NCI-H128 (cell line): ENCODE results near the gene ZNF576.
"Not testable (repeated sequence)": the region's sequence is repeated elsewhere in the genome, so short reads cannot be mapped to it uniquely, and the experiment has no call there.

Experiments used
- DNase-seq: peaks from one replicate; lab custom pipeline; 2025; ENCODE audit not compliant: unreplicated experiment; lab: John Stamatoyannopoulos, UW

The ZNF576 gene

GRCh38 chr19:43595999-43596841 lies at the start of gene ZNF576, which contains the start of gene IRGQ:
Gene ZNF576 (plus strand): TSS chr19:43596595. CDS start chr19:43597109, 514 bp downstream.
Gene IRGQ (minus strand): TSS chr19:43596134. CDS start chr19:43595338, 796 bp downstream.
- peak; percentile 99 for DNase-seq

- not testable (repeated sequence) for DNase-seq
Measured at GRCh38 chr19:43547926-43548325, 48.5 kb upstream of the ZNF576 start.

- DNase-seq = no peak
Measured at GRCh38 chr19:43548706-43549105, 47.7 kb upstream of the ZNF576 start.

- no peak for DNase-seq
Measured at GRCh38 chr19:43551399-43552197, 44.8 kb upstream of the ZNF576 start.

DNA sequence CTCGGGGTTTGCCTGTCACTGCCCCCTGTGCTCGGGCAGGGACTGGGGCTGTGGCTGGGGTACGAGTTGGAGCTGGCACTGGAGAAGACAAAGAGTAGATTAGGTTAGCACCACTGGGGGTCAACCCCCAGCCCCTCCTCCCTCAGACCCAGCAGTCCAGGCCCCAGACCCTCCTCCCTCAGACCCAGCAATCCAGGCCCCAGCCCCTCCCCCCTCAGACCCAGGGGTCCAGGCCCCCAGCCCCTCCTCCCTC lies 44.3 kb upstream of the ZNF576 start:
- DNase-seq = no peak

DNA sequence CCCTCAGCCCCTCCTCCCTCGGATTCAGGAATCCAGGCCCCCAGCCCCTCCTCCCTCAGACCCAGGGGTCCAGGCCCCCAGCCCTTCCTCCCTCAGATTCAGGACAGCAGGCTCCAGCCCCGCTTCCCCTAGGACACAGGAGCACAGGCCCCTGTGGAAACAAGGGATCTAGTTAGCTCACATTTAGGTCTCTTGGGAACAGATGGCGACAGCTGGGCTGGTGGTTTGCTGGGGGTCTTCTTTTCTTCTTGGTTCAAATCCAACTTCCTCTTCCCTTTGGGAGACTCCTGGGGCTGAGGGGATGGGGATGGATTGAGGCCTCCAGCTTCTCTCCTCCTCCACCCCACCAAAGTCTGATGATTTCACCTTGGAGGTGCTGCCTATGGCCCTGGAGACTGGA lies 43.8 kb upstream of the ZNF576 start:
- DNase-seq = no peak

GRCh38 chr19:43553656-43554055 lies 42.7 kb upstream of the ZNF576 start:
- no peak for DNase-seq

- DNase-seq = no peak
Measured at GRCh38 chr19:43554317-43554895, 42.0 kb upstream of the ZNF576 start.

DNA sequence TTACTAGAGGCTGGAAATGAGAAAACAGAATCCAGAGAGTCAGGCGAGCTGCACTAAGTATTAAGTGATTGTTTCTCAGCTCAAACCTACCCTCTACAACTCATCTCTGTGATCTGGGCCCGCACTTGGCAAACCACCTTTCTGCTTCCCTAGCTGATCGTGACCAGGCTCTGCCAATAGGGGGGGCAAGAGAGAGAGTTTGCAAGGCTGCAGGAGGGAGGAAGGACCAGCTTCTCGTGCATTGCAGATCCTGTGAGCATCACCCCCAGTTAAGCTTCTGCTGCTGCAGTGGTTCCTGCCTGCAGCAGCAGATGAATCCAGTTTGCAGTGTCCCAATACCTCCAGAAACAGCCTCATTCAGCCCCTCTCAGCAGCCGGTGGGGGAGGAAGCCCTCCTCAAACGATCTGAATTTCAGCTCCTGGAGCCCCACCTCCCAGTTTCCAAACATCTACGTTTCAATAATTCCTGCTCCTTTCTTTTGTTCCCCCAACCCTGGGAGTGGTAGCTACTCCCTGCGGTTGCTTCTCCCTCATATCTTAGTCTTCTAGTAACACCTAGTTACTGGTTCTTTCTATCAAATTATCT lies 41.1 kb upstream of the ZNF576 start:
- DNase-seq = no peak

GRCh38 chr19:43560687-43561086 lies 35.7 kb upstream of the ZNF576 start:
- no peak for DNase-seq

DNA sequence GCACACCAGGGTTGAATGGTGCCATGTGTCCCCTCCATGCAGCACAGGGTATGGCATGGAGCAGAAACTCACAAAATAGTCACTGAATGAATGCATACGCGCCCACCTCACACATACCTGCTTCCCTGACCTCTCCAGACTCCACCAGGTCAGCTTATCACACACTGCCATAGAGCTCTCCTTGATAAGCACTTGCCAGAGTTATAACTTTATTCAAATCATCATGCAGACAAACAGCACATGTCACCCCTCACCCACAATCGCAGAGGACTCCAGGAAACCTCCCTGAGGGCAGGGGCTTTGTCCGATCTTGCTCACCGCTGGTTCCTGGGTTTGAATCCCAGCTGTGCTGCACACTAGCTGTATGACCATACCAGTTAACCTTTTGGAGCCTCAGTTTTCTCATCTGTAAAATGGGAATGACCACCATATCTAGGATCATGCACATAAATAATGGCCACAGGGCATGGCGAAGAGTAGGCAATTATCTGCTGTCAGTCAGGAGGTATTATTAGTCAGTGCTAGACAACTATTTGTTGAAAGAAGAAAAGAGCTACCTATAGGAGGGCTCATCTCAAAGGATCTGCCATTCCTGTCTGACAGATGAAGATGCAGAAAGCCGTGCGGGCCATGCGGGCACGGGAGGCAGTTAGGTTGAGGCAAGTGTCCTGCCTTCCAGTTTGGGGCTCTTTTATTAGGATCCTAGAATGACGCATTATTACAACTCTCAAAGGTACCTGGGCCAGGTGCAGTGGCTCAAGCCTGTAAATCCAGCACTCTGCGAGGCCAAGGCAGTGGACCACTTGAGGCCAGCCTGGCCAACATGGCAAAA lies 35.0 kb upstream of the ZNF576 start:
- DNase-seq = no peak

GRCh38 chr19:43562226-43562697 lies 34.1 kb upstream of the ZNF576 start:
- DNase-seq = no peak

- no peak for DNase-seq
Measured at GRCh38 chr19:43562698-43563241, 33.6 kb upstream of the ZNF576 start.

DNA sequence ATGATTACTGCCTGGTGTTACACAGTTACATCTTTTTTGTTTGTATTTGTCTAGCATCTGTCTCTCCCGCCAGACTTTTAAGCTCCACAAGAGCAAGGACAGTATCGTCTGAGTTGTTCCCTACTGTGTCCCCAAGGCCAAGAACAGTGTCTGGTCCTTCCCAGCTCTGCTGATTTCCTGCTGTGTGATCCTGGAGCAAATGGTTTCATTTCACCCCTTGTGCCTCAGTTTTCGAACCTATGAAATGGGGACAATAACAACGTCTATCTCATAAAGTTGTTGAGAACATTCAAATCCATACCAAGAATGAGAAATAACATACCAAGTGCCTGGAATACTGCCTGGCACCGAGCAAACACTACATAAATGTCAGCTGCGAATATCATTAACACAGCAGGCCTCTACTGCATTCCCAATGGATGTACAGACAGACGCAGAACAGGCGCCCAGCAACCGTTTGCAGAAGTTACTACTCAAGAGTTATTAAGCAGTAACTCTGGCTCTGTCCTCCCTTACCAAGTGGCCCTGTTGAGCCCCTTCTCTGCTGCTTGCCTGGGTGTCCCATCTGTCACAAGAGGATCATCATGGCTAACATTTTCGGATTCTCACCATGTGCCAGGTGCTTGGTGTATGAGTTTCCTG lies 32.5 kb upstream of the ZNF576 start:
- DNase-seq = no peak

- no peak for DNase-seq
Measured at GRCh38 chr19:43564800-43565199, 31.6 kb upstream of the ZNF576 start.

DNA sequence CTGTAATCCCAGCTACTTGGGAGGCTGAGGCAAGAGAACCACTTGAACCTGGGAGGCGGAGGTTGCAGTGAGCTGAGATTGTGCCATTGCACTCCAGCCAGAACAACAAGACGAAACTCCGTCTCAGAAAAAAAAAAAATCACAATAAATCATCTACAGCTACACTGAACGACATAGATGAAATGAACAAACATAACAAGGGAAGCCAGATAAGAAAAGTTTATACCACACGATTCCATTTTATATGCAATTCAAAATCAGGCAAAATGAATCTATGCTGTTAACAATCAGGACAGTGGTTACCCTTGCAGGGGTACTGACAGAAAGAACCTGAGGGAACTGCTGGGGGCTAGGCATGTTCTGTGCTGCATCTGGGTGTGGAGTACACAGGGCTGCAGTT lies 26.7 kb upstream of the ZNF576 start:
- DNase-seq = no peak

GRCh38 chr19:43570174-43570791 lies 26.1 kb upstream of the ZNF576 start:
- DNase-seq = no peak

GRCh38 chr19:43572171-43572588 lies 24.2 kb upstream of the ZNF576 start:
- no peak for DNase-seq

DNA sequence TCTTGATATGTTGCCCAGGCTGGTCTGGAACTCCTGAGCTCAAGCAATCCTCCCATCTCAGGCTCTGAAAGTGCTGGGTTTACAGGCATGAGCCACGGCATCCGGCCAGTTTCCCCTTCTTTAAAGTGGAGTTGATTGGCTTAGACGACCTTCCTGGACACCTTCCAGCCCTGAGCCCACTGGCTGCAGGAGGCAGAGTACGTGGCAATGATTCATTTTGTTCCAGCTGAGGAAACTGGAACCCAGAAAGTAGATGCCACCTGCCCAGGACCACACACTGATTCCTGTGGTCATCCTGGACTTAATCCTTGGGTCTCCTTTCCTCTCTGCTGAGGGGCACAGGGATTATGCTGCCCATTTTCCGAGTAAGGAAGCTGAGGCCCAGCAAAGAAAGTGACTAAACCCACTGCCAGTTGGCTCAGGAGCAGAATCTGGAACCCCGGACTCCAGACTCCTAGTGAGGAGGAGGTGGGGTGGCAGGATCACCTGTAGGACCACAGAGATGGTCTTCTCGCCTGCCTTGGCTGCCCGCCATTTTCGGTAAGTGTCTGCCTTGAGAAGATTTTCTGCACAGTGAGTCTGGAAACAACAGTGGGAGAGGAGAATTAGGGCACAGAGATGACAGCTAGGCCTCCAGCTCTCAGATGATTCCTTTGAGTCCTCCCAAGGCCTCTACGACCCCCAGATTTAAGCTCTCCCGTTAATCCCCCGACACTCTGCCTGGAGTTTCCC lies 21.8 kb upstream of the ZNF576 start:
- DNase-seq = no peak
